22Rv1 (cell line): Measurements from ENCODE around the gene MRE11.

Source experiments
- H3K27ac ChIP-seq: fragments of 450-650 bp; 2 replicates; pipeline ENCODE4 v1.5.1; 2017
- ZFX ChIP-seq: fragments of 450-650 bp; IDR thresholded peaks from 2 replicates; pipeline ENCODE4 v1.6.1; 2017; ENCODE audit warnings: antibody characterized with exemption, borderline replicate concordance
- TF ChIP-seq, protein P1 (sequence below): fragments of 450-650 bp; IDR thresholded peaks from 2 replicates; pipeline ENCODE4 v1.5.1; 2017; ENCODE audit warnings: mild to moderate bottlenecking

Gene MRE11

DNA sequence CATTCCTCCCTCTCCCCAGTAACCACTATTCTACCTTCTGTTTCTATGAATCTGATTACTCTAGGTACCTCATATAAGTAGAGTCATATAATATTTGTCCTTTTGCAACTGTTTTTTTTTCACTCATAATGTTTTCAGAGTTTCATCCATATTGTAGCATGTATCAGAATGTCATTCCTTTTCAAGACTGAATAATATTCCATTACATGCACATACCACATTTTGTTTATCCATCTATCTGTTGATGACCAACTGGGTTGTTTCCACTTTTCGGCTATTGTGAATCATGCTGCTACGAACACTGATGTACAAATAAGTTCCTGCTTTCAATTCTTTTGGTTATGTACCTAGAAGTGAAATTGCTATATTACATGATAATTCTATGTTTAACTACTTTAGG is 40.7 kb downstream of the MRE11 start:
- H3K27ac ChIP-seq = no peak overlapping the region
- no peak for TF ChIP-seq ZFX

DNA sequence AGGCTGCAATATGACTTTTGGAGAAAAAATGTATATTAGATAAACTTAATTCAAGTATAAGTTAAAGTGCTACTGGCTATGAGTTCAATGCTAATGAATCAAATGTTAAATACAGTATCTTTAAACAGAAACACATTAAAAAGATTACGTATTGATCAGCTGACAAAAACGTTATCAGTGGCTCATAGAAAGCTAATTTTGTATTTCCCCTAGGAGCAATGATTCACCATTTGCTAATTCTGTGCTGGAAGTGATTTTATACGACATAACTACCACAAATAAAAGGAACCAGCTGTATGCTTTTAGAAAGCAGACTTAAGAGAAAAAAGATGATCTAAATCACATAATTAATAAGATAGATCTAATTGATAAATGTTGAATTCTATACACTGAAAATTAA is 43.6 kb downstream of the MRE11 start:
- TF ChIP-seq, protein P1, sequence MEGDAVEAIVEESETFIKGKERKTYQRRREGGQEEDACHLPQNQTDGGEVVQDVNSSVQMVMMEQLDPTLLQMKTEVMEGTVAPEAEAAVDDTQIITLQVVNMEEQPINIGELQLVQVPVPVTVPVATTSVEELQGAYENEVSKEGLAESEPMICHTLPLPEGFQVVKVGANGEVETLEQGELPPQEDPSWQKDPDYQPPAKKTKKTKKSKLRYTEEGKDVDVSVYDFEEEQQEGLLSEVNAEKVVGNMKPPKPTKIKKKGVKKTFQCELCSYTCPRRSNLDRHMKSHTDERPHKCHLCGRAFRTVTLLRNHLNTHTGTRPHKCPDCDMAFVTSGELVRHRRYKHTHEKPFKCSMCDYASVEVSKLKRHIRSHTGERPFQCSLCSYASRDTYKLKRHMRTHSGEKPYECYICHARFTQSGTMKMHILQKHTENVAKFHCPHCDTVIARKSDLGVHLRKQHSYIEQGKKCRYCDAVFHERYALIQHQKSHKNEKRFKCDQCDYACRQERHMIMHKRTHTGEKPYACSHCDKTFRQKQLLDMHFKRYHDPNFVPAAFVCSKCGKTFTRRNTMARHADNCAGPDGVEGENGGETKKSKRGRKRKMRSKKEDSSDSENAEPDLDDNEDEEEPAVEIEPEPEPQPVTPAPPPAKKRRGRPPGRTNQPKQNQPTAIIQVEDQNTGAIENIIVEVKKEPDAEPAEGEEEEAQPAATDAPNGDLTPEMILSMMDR = no peak
- TF ChIP-seq ZFX = no peak
- no peak overlapping the region for H3K27ac ChIP-seq

DNA sequence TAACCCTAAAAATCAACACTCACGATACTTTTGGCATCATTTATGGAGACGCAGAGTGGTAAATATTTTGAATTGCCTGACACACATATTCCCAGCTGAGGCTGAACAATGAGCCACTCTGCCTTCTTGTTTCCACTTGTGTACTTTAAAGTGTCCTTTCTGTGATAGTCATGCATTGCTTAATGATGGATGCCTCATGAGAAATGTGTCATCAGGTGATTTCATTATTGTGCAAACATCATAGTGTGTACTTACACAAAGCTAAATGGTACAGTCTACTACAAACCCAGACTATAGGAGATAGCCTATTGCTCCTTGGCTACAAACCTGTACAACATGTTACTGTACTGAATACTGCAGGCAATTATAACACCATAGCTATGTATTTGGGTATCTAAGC is 44.2 kb downstream of the MRE11 start:
- TF ChIP-seq, protein P1 = no peak
- no peak for TF ChIP-seq ZFX
- no peak overlapping the region for H3K27ac ChIP-seq

DNA sequence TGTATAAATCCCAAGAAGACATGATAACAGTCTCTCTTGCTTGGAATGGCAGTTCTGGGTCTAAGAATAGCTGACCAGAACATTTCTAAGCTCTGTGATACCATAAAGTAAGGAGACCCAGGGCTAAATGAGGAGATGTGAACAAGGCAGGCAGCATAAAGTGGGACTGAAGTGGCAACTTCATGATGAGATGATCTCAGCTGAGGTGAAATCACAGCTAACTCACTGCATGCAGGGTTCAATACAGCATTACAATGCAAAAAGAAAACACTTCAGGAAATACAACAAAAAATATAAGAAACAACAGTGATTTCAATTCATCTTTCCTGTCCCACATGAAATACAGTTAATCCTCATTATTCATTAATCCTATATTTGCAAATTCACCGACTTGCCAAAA is 44.6 kb downstream of the MRE11 start:
- TF ChIP-seq, protein P1 = no peak
- no peak for TF ChIP-seq ZFX
- H3K27ac ChIP-seq = no peak overlapping the region

DNA sequence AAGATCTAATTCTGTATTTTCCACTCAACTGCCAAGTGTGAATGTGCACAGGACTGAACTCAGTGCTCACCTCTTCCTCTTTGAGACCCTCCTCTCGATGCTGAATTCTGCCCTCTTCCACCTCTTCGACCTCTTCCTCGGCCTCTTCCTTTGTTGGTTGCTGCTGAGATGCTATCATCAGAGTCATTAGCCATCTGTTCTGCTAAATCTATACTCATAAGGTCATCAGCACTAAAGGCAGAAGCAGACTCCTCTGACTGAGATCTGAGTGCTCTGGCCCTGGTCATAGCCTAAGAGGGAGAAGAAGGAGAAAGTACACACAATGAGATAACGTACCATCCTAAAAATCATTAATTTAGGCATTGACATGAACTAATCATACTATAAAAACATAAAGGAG is 46.5 kb downstream of the MRE11 start:
- no peak for TF ChIP-seq ZFX
- TF ChIP-seq, protein P1 = no peak
- no peak overlapping the region for H3K27ac ChIP-seq

DNA sequence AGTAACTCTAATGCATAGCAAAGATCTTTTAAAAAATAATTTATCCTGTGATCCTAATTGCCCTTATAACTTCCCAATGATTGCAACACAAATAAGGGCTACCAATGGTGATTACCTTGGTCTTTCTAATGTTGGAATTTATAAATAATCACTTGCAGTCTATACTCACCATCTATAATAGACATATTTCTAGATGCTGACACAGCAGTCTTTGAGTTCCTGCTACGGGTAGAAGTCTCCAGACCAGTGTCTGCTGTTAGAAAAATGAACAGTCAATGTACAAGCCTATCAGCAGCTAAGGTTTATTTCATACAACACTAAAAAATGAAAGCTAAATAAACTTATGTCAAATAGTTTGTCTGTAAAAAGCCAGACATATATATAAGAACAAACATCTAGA is 48.0 kb downstream of the MRE11 start:
- no peak overlapping the region for H3K27ac ChIP-seq
- TF ChIP-seq ZFX = no peak
- TF ChIP-seq, protein P1 = no peak

DNA sequence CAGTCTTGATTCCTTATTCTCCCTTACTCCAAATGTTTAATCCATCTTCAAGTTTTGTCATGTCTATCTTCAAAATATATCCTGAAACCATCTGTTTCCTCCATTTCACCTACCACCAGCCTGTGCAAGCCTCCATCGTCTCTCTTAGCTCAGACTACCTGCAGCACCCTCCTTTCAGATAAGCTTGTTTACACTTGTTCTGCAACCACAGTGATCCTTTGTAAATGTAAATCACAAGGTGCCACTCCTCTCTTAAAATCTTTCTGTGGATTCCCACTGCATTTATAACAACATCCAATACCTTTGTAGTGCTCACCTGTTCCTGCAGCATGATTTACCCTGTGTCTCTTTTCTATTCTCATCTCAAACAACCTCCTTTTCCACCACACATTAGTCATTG is 60.6 kb downstream of the MRE11 start:
- no peak overlapping the region for H3K27ac ChIP-seq
- TF ChIP-seq, protein P1 = no peak
- TF ChIP-seq ZFX = no peak

DNA sequence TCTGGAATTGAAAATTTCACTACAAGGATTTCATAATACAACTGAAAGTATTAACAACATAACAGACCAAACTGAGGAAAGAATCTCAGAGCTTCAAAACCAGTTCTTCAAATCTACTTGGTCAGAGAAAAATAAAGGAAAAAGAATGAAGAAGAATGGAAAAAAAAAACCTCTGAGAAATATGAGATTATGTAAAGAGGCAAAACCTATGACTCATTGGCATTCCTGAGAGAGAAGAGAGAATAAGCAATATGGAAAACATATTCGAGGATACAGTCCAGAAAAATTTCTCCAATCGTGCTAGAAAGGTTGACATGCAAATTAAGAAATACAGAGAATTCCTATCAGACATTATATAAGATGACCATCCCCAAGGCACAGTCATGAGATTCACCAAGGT is 69.0 kb downstream of the MRE11 start:
- TF ChIP-seq ZFX = no peak
- TF ChIP-seq, protein P1 = no peak
- no peak overlapping the region for H3K27ac ChIP-seq
